Measurements from ENCODE around the gene SLC9A3.

SLC9A3 gene

DNA sequence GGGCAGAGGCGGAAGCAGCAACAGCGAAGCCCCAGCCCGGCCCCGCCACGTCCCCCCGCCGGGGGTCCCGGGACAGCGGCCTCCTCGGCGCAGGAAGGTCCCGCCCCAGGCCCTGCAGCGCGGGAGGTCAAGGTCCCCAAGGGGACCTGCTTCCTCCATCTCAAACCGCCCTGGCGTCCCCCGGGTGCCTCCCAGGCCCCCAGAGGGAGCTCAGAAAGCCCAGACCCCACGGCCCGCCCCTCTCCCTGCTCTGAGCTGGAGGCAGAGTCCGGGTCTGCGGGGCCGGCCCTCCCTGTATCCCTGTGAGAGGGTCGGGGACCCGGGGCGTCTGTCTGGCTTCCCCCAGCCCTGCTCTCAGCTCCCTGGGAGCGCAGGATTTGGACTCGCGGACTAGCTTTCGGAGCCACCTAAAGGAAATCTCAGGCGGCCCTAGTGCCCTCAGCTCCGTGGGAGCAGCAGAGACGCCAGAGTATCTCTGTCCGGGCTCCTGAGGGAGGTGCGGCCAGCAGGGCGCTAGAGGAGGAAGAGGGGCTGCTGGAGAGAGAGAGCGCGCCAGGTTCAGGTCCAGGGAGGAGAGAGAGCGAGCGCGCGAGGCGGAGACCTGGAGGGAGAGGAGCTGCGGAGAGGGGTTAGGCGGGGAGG is 50.6 kb downstream of the SLC9A3 start:
- peak overlapping the region; percentile 86 for H3K9ac ChIP-seq (ENCODE audit: low read length)

DNA sequence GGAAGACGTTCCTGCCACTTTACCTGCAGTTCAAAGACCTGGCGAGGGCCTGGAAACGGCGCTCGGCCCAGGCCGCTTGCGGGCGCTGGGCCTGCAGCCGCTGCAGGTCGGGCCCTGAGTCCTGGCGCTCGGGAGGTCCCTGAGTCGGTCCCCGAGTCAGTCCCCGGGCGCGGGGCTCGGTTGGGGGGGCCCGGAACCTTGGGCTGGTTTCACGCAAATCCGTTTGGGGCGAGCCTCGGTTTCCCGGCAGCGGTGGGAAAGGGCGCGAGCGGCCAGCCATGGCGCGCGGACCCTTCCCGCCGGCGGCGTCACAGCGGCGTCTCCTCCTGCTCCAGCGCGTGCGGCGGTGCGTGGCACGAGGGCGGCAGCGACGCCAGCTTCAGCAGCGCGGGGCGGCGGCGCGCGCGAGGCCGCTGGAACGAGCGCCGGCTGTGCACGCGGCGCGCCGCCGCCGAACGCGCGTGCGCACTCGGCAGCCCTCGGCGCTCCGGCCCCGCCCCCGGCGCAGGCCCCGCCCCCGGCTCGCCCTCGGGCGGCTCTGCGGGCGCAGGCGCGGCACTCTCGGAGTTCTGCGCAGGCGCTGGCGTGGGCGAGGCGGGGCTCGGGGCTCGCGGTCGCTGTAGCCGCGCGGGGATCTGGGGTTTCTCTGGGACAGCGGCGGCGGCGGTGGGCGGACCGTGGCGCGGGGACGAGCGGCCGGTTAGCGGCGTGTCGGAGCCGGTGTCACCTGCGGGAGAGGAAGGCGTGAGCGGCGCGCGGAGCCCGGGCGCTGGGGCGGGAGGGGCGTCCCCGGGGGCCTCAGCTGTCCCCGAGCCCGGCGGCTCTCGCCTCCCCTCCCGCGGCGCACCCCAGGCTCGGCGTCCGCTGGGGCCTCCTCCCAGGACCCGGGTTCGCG is 51.3 kb downstream of the SLC9A3 start:
- Histone ChIP-seq H3K9ac (ENCODE audit: low read length) (peak overlapping the region; percentile 98), H3K4me2 (ENCODE audit: low read length) (peak overlapping the region; percentile 91), H4K20me1 (ENCODE audit: insufficient read depth, low read length) (no peaks in the 10 kb centered on the region), H3K9me3 (ENCODE audit: insufficient read depth, low read length) (no peaks in the 10 kb centered on the region), H3K4me3 (ENCODE audit: low read length) (peak overlapping the region; percentile 97), H3K27ac (ENCODE audit: low read length) (peak overlapping the region; percentile 70), H3K36me3 (replicated peaks; ENCODE audit: low read depth, low read length) (peaks cover 6% of the 10 kb centered on the region), H3K27me3 (ENCODE audit: low read depth, low read length) (no peaks in the 10 kb centered on the region), H3K79me2 (ENCODE audit: low read length) (peaks cover 25% of the 10 kb centered on the region), H3K4me1 (ENCODE audit: low read length) (peaks cover 16% of the 10 kb centered on the region), H2AFZ (ENCODE audit: low read depth, low read length) (peak overlapping the region; percentile 60; the same call in 1 of the 2 replicates)
- TF ChIP-seq, protein P1, sequence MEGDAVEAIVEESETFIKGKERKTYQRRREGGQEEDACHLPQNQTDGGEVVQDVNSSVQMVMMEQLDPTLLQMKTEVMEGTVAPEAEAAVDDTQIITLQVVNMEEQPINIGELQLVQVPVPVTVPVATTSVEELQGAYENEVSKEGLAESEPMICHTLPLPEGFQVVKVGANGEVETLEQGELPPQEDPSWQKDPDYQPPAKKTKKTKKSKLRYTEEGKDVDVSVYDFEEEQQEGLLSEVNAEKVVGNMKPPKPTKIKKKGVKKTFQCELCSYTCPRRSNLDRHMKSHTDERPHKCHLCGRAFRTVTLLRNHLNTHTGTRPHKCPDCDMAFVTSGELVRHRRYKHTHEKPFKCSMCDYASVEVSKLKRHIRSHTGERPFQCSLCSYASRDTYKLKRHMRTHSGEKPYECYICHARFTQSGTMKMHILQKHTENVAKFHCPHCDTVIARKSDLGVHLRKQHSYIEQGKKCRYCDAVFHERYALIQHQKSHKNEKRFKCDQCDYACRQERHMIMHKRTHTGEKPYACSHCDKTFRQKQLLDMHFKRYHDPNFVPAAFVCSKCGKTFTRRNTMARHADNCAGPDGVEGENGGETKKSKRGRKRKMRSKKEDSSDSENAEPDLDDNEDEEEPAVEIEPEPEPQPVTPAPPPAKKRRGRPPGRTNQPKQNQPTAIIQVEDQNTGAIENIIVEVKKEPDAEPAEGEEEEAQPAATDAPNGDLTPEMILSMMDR (IDR thresholded peaks at IDR 0.05; ENCODE audit: low read depth, low read length): no peak
- no peak for TF ChIP-seq EZH2phosphoT487 (IDR thresholded peaks at IDR 0.05; ENCODE audit: low read depth)

More for the DNA sequence above, 50.6 kb downstream of the SLC9A3 start:
- peaks cover 6% of the 10 kb centered on the region for H3K36me3 ChIP-seq (replicated peaks; ENCODE audit: low read depth, low read length)
- H3K79me2 ChIP-seq (ENCODE audit: low read length): peaks cover 25% of the 10 kb centered on the region
- H3K4me3 ChIP-seq (ENCODE audit: low read length): peak overlapping the region; percentile 83
- H3K4me1 ChIP-seq (ENCODE audit: low read length): peaks cover 16% of the 10 kb centered on the region
- H3K4me2 ChIP-seq (ENCODE audit: low read length): peak overlapping the region; percentile 91
- no peaks in the 10 kb centered on the region for H3K9me3 ChIP-seq (ENCODE audit: insufficient read depth, low read length)
- no peak overlapping the region for H3K27ac ChIP-seq (ENCODE audit: low read length)
- H2AFZ ChIP-seq (ENCODE audit: low read depth, low read length): no peak overlapping the region
- TF ChIP-seq, protein P1 (IDR thresholded peaks at IDR 0.05; ENCODE audit: low read depth, low read length): no peak
- no peak for TF ChIP-seq EZH2phosphoT487 (IDR thresholded peaks at IDR 0.05; ENCODE audit: low read depth)
- no peaks in the 10 kb centered on the region for H3K27me3 ChIP-seq (ENCODE audit: low read depth, low read length)
- no peaks in the 10 kb centered on the region for H4K20me1 ChIP-seq (ENCODE audit: insufficient read depth, low read length)

DNA sequence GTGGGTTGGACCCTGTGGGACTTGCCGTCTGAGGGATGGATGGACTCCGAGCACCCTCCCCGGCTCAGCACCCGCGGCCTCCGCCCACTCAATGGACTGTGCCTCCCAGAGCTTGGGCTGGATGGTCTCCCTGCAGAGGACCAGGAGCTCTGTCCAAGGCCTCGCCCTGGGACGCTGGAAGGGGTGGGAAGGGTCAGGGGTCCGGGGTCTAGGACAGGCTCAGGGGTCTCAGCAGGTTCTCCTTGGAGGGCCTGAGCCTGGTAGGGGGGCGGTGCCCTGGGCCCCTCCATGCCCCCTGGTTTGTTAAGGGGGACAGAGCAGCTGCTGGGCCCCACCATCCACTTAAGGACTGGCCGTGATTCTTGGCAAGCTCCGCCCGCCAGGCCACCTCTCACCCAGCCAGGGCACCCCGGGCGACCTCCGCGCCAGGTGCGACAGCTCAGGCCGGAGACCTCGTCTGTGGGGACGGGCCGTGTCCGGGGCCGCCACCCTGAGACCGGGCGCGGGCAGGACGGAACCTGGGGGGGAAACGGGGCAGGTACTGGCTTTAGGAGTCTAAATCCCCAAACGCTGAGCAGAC is 52.1 kb downstream of the SLC9A3 start:
- peaks cover 16% of the 10 kb centered on the region for H3K4me1 ChIP-seq (ENCODE audit: low read length)
- H3K27ac ChIP-seq (ENCODE audit: low read length): peak overlapping the region; percentile 70
- no peaks in the 10 kb centered on the region for H3K27me3 ChIP-seq (ENCODE audit: low read depth, low read length)
- peaks cover 25% of the 10 kb centered on the region for H3K79me2 ChIP-seq (ENCODE audit: low read length)
- peak overlapping the region; percentile 98 for H3K9ac ChIP-seq (ENCODE audit: low read length)
- no peak for TF ChIP-seq EZH2phosphoT487 (IDR thresholded peaks at IDR 0.05; ENCODE audit: low read depth)
- TF ChIP-seq, protein P1 (IDR thresholded peaks at IDR 0.05; ENCODE audit: low read depth, low read length): no peak
- H3K4me2 ChIP-seq (ENCODE audit: low read length): peak overlapping the region; percentile 70
- H4K20me1 ChIP-seq (ENCODE audit: insufficient read depth, low read length): no peaks in the 10 kb centered on the region
- no peaks in the 10 kb centered on the region for H3K9me3 ChIP-seq (ENCODE audit: insufficient read depth, low read length)
- H3K4me3 ChIP-seq (ENCODE audit: low read length): peak overlapping the region; percentile 97
- H3K36me3 ChIP-seq (replicated peaks; ENCODE audit: low read depth, low read length): peaks cover 6% of the 10 kb centered on the region
- 0 out of 2 replicates have a peak overlapping the region, but pooled peaks have one; percentile 60 for H2AFZ ChIP-seq (ENCODE audit: low read depth, low read length)

DNA sequence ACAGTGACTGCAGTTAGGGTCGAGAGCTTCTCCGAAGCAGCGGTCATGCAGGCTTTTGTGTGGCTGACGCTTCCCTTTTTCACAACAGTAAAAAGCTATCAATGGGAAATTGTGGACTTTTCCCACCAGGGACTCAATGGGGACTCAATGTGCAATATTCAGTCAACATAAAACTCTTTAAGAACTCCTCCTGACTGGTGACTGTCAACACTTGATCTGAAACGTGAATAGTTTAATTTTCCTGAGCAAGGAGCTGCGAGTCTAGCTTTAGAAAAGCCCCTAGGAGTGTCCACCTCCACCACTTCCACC is 52.5 kb downstream of the SLC9A3 start:
- no peak overlapping the region for H3K27ac ChIP-seq (ENCODE audit: low read length)

More for the DNA sequence above, 52.5 kb downstream of the SLC9A3 start:
- Histone ChIP-seq H3K9me3 (ENCODE audit: insufficient read depth, low read length) (no peaks in the 10 kb centered on the region), H3K9ac (ENCODE audit: low read length) (peak overlapping the region; percentile 98; the same call in 1 of the 2 replicates), H3K4me3 (ENCODE audit: low read length) (peak overlapping the region; percentile 97), H4K20me1 (ENCODE audit: insufficient read depth, low read length) (no peaks in the 10 kb centered on the region), H3K4me1 (ENCODE audit: low read length) (peaks cover 16% of the 10 kb centered on the region), H2AFZ (ENCODE audit: low read depth, low read length) (no peak overlapping the region), H3K79me2 (ENCODE audit: low read length) (peaks cover 25% of the 10 kb centered on the region), H3K4me2 (ENCODE audit: low read length) (peak overlapping the region; percentile 70), H3K36me3 (replicated peaks; ENCODE audit: low read depth, low read length) (peaks cover 6% of the 10 kb centered on the region), H3K27me3 (ENCODE audit: low read depth, low read length) (no peaks in the 10 kb centered on the region)
- TF ChIP-seq, protein P1 (IDR thresholded peaks at IDR 0.05; ENCODE audit: low read depth, low read length): no peak
- TF ChIP-seq EZH2phosphoT487 (IDR thresholded peaks at IDR 0.05; ENCODE audit: low read depth): no peak
